IMR-90 (cell line): ENCODE measurements around the gene NTSR1. TPM values are rescaled to one million over a fixed set of nuclear protein-coding genes. Genes with fewer than 3 reads are reported as not detected.
A peak's percentile ranks its signal among the peaks of the same experiment; 100 is the strongest.

Source experiments
- ATAC-seq: fragments of 200-7000 bp; cut with Tn5 transposase; 2 replicates; pipeline ENCODE4 v1.9.1; 2020; ENCODE audit warnings: low read depth, mild to moderate bottlenecking, moderate library complexity
- BruUV-seq: library from RNA; stranded (reverse); fragments of 400-500 nt; replicated peaks from 2 replicates; lab custom pipeline; 2021; lab: Mats Ljungman, UMichigan
- CTCF ChIA-PET: fragments of 300-600 bp; formaldehyde crosslinking; extraction: SDS; loops from one replicate; lab custom pipeline; 2021; ENCODE audit warnings: antibody characterized with exemption; lab: Yijun Ruan, JAX
- POLR2A ChIA-PET: fragments of 300-600 bp; sonication (Branson Sonifier 250); formaldehyde crosslinking; loops from one replicate; lab custom pipeline; 2022; ENCODE audit warnings: antibody characterized with exemption; ENCODE audit not compliant: unreplicated experiment; lab: Charles Lee
- DNase-seq: peaks from one replicate; pipeline ENCODE4 v3.0.0; 2013
- H2AFZ ChIP-seq: replicated peaks from 2 replicates; pipeline ENCODE3; 2013; ENCODE audit warnings: low read length, mild to moderate bottlenecking; ENCODE audit not compliant: poor library complexity
- H2AK5ac ChIP-seq: 2 replicates; pipeline ENCODE4 v1.6.1; 2013; ENCODE audit warnings: low read depth, low read length, inconsistent platforms
- H2AK9ac ChIP-seq: replicated peaks from 2 replicates; pipeline ENCODE3; 2013; ENCODE audit warnings: mild to moderate bottlenecking, low read depth, low read length, moderate library complexity; ENCODE audit not compliant: poor library complexity
- H2BK120ac ChIP-seq: 2 replicates; pipeline ENCODE4 v1.6.1; 2013; ENCODE audit warnings: low read depth, low read length, inconsistent platforms
- H2BK15ac ChIP-seq: 3 replicates; pipeline ENCODE4 v1.6.1; 2013; ENCODE audit warnings: low read depth, low read length, inconsistent platforms
- H2BK20ac ChIP-seq: 2 replicates; pipeline ENCODE4 v1.6.1; 2013; ENCODE audit warnings: low read depth, mild to moderate bottlenecking, inconsistent platforms, low read length, moderate library complexity
- H2BK5ac ChIP-seq: 2 replicates; pipeline ENCODE4 v1.6.1; 2013; ENCODE audit warnings: mild to moderate bottlenecking, low read depth, low read length, inconsistent platforms; ENCODE audit not compliant: poor library complexity, severe bottlenecking
- H3K14ac ChIP-seq: replicated peaks from 2 replicates; pipeline ENCODE4 v1.6.1; 2013; ENCODE audit warnings: low read depth, low read length, inconsistent platforms
- H3K18ac ChIP-seq: 2 replicates; pipeline ENCODE4 v1.6.1; 2013; ENCODE audit warnings: low read depth, low read length, control low read depth
- H3K23ac ChIP-seq: 2 replicates; pipeline ENCODE4 v1.6.1; 2013; ENCODE audit warnings: low read depth, low read length, inconsistent platforms
- H3K27ac ChIP-seq: 2 replicates; pipeline ENCODE4 v1.5.1; 2013; ENCODE audit warnings: mild to moderate bottlenecking, control low read depth, low read length; ENCODE audit not compliant: insufficient read depth
- H3K27me3 ChIP-seq: 2 replicates; pipeline ENCODE4 v1.6.1; 2013; ENCODE audit warnings: low read length; ENCODE audit not compliant: control insufficient read depth, insufficient read depth
- H3K36me3 ChIP-seq: 2 replicates; pipeline ENCODE4 v1.6.1; 2013; ENCODE audit warnings: low read length, mixed read lengths; ENCODE audit not compliant: control insufficient read depth, insufficient read depth
- H3K4ac ChIP-seq: 2 replicates; pipeline ENCODE4 v1.6.1; 2013; ENCODE audit warnings: low read depth, low read length, inconsistent platforms
- H3K4me1 ChIP-seq: 2 replicates; pipeline ENCODE4 v1.6.1; 2013; ENCODE audit warnings: low read length, mixed read lengths; ENCODE audit not compliant: control insufficient read depth, insufficient read depth
- H3K4me2 ChIP-seq: 2 replicates; pipeline ENCODE4 v1.6.1; 2013; ENCODE audit warnings: low read depth, mild to moderate bottlenecking, control low read depth, low read length, moderate library complexity
- H3K4me3 ChIP-seq: 2 replicates; pipeline ENCODE4 v1.5.1; 2013; ENCODE audit warnings: low read depth, mild to moderate bottlenecking, control low read depth, low read length, moderate library complexity; ENCODE audit not compliant: insufficient read depth
- H3K56ac ChIP-seq: 2 replicates; pipeline ENCODE4 v1.6.1; 2013; ENCODE audit warnings: low read length, inconsistent platforms; ENCODE audit not compliant: insufficient read depth; ENCODE audit errors: extremely low read depth
- H3K79me1 ChIP-seq, 2 experiments: 2 replicates each; pipeline ENCODE4 v1.6.1; 2013; ENCODE audit warnings: low read length in 2 of 2, inconsistent platforms in 1 of 2, low read depth in 1 of 2
- H3K9ac ChIP-seq: 2 replicates; pipeline ENCODE4 v1.6.1; 2013; ENCODE audit warnings: low read depth, low read length, control low read depth
- H3K9me1 ChIP-seq: 2 replicates; pipeline ENCODE4 v1.6.1; 2013; ENCODE audit warnings: low read length, inconsistent platforms; ENCODE audit not compliant: insufficient read depth
- H3K9me3 ChIP-seq: 2 replicates; pipeline ENCODE4 v1.6.1; 2013; ENCODE audit warnings: low read length; ENCODE audit not compliant: control insufficient read depth, insufficient read depth
- H4K20me1 ChIP-seq: 2 replicates; pipeline ENCODE4 v1.6.1; 2013; ENCODE audit warnings: low read length, inconsistent platforms; ENCODE audit not compliant: insufficient read depth
- H4K5ac ChIP-seq: 2 replicates; pipeline ENCODE4 v1.6.1; 2013; ENCODE audit warnings: mild to moderate bottlenecking, low read depth, low read length, control low read depth
- H4K8ac ChIP-seq, 2 experiments: 2 replicates each; pipeline ENCODE4 v1.6.1; 2013; ENCODE audit warnings: low read depth in 2 of 2, low read length in 2 of 2, control low read depth in 1 of 2, inconsistent platforms in 1 of 2
- H4K91ac ChIP-seq: 2 replicates; pipeline ENCODE4 v1.6.1; 2013; ENCODE audit warnings: low read depth, low read length, inconsistent platforms; ENCODE audit not compliant: insufficient read depth
- BHLHE40 ChIP-seq: fragments of 150-350 bp; IDR thresholded peaks from 2 replicates; pipeline ENCODE4 v1.6.1; 2016; ENCODE audit warnings: mild to moderate bottlenecking, low read depth, low read length
- CEBPB ChIP-seq: IDR thresholded peaks from 2 replicates; pipeline ENCODE4 v1.6.1; 2012; ENCODE audit warnings: low read depth, low read length, improper control_type of control experiment
- CHD1 ChIP-seq: IDR thresholded peaks from 2 replicates; pipeline ENCODE4 v1.6.1; 2012; ENCODE audit warnings: low read depth, low read length, improper control_type of control experiment
- FOS ChIP-seq: fragments of 150-350 bp; IDR thresholded peaks from 2 replicates; pipeline ENCODE4 v1.6.1; 2016; ENCODE audit warnings: low read depth, low read length
- MAFK ChIP-seq: IDR thresholded peaks from 2 replicates; pipeline ENCODE4 v1.6.1; 2012; ENCODE audit warnings: low read depth, low read length, improper control_type of control experiment
- MAZ ChIP-seq: IDR thresholded peaks from 2 replicates; pipeline ENCODE4 v1.6.1; 2012; ENCODE audit warnings: low read depth, mild to moderate bottlenecking, low read length, improper control_type of control experiment, moderate library complexity, borderline replicate concordance
- MXI1 ChIP-seq: IDR thresholded peaks from 2 replicates; pipeline ENCODE4 v1.6.1; 2012; ENCODE audit warnings: low read depth, mild to moderate bottlenecking, low read length, moderate library complexity, borderline replicate concordance
- NFE2L2 ChIP-seq: fragments of 150-350 bp; IDR thresholded peaks from 2 replicates; pipeline ENCODE4 v1.6.1; 2016; ENCODE audit warnings: low read depth, mild to moderate bottlenecking, low read length
- POLR2A ChIP-seq: IDR thresholded peaks from 2 replicates; pipeline ENCODE4 v1.6.1; 2012; ENCODE audit warnings: mild to moderate bottlenecking, low read depth, low read length
- RAD21 ChIP-seq: IDR thresholded peaks from 2 replicates; pipeline ENCODE4 v1.6.1; 2012; ENCODE audit warnings: low read length, improper control_type of control experiment
- RCOR1 ChIP-seq: IDR thresholded peaks from 2 replicates; pipeline ENCODE4 v1.6.1; 2012; ENCODE audit warnings: mild to moderate bottlenecking, low read length, improper control_type of control experiment; ENCODE audit not compliant: insufficient replicate concordance
- RFX5 ChIP-seq: IDR thresholded peaks from 2 replicates; pipeline ENCODE4 v1.8.0; 2012; ENCODE audit warnings: low read depth, mild to moderate bottlenecking, low read length, moderate library complexity
- SMC3 ChIP-seq: fragments of 150-350 bp; IDR thresholded peaks from 2 replicates; pipeline ENCODE4 v1.6.1; 2016; ENCODE audit warnings: low read depth, mild to moderate bottlenecking, antibody characterized with exemption, low read length, moderate library complexity
- WGBS, 2 experiments: methylation state at CpG; one replicate each; pipeline versions ENCODE4 v1.1.5 to v1.1.7; 2013; ENCODE audit warnings: missing lambda C conversion rate in 2 of 2; ENCODE audit not compliant: insufficient read length in 1 of 2; ENCODE audit errors: extremely low coverage in 2 of 2; 5-methylcytosine and 5-hydroxymethylcytosine counted together
- dilution Hi-C: fragments of 300-500 bp; cut with HindIII; formaldehyde crosslinking; loops from one replicate; pipeline ENCODE4 v1.14.3; 2018; ENCODE audit warnings: low sequenced_read_pairs; ENCODE audit not compliant: unreplicated experiment
- in situ Hi-C: fragments of 300-500 bp; cut with MboI; formaldehyde crosslinking; loops from 3 replicates; pipeline ENCODE4 v1.14.3; 2019; ENCODE audit warnings: low sequenced_read_pairs, inconsistent platforms, mixed read lengths
- intact Hi-C: fragments of 100-400 bp; cut with micrococcal nuclease; formaldehyde crosslinking; loops from 2 replicates; pipeline ENCODE4 v1.10.0; 2022
- polyA plus RNA-seq, 3 experiments: library from polyadenylated mRNA; depleted of rRNA; stranded (reverse); fragments of >200 nt; gene quantifications; 2 replicates each; pipeline ENCODE4 v1.2.3, GENCODE V29; 2012; ENCODE audit warnings: low replicate concordance in 1 of 3
- total RNA-seq: library from RNA; depleted of rRNA; stranded (reverse); fragments of >200 nt; gene quantifications from 2 replicates; pipeline ENCODE4 v1.2.3, GENCODE V29; 2012
- TF ChIP-seq, protein P1 (sequence below): fragments of 150-350 bp; IDR thresholded peaks from 2 replicates; pipeline ENCODE4 v1.6.1; 2016; ENCODE audit warnings: low read depth, mild to moderate bottlenecking, low read length, moderate library complexity, borderline replicate concordance
- TF ChIP-seq, protein P2 (sequence below): fragments of 150-350 bp; IDR thresholded peaks from 2 replicates; pipeline ENCODE4 v1.6.1; 2017; ENCODE audit warnings: mild to moderate bottlenecking, antibody characterized with exemption, low read length, low read depth

Gene NTSR1
- total and polyA plus RNA-seq, 2 of the 4 experiments (the other 2 are of a cell fraction), result 0.54 to 1.8 TPM

DNA sequence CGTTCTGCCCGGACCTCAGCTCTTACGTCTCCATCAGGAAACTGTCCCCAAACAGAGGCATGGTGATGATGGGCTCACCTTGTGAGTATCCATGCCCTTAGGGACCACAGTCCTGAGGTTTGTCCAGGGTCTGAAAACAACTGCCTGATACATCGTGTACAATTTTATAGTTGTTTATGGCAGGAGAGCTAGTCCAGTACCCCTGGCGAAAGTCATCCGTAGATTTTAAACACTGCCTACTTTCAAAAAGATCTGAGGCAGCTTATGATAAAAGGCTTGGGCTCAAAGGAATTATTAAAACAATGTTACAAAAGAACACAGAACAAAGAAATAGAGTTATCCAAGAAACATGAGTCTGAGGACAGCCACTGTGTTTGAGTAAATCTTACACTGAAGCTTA is 14.0 kb downstream of the NTSR1 start:
- H2BK20ac ChIP-seq, result no peak overlapping the region
- TF ChIP-seq SMC3 (no peak), MAFK (no peak), BHLHE40 (no peak), POLR2A (no peak), CEBPB (no peak), NFE2L2 (no peak), RFX5 (no peak), RCOR1 (no peak), MXI1 (no peak), MAZ (no peak), RAD21 (no peak), FOS (no peak), CHD1 (no peak)
- TF ChIP-seq, protein P1, sequence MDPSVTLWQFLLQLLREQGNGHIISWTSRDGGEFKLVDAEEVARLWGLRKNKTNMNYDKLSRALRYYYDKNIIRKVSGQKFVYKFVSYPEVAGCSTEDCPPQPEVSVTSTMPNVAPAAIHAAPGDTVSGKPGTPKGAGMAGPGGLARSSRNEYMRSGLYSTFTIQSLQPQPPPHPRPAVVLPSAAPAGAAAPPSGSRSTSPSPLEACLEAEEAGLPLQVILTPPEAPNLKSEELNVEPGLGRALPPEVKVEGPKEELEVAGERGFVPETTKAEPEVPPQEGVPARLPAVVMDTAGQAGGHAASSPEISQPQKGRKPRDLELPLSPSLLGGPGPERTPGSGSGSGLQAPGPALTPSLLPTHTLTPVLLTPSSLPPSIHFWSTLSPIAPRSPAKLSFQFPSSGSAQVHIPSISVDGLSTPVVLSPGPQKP, result no peak
- TF ChIP-seq, protein P2, sequence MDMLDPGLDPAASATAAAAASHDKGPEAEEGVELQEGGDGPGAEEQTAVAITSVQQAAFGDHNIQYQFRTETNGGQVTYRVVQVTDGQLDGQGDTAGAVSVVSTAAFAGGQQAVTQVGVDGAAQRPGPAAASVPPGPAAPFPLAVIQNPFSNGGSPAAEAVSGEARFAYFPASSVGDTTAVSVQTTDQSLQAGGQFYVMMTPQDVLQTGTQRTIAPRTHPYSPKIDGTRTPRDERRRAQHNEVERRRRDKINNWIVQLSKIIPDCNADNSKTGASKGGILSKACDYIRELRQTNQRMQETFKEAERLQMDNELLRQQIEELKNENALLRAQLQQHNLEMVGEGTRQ, result no peak
- peaks cover 8% of the 10 kb centered on the region; the same call in 1 of the 2 replicates for H3K4me1 ChIP-seq
- H2BK120ac ChIP-seq, result no peak overlapping the region
- H2AK9ac ChIP-seq, result no peak overlapping the region
- no peak overlapping the region for H2AFZ ChIP-seq
- ChIA-PET POLR2A (no interaction called here), CTCF (no interaction called here)
- DNase-seq, result no peak
- no TSS peak for BruUV-seq
- H4K91ac ChIP-seq, result no peak overlapping the region
- no peak overlapping the region for H2BK5ac ChIP-seq
- no peak overlapping the region for H3K18ac ChIP-seq
- H3K23ac ChIP-seq, result no peak overlapping the region; the same call in 1 of the 2 replicates
- 0 out of 2 replicates have a peak overlapping the region, but pooled peaks have one; percentile 38 for H3K14ac ChIP-seq
- no peak overlapping the region for H3K56ac ChIP-seq
- no peak overlapping the region for H2BK15ac ChIP-seq
- H3K36me3 ChIP-seq, result no peaks in the 10 kb centered on the region
- 87% methylated on average over 3 of the region's 6 CpGs; no CpG with 5 or more reads in 1 of the 2 experiments for WGBS, 2 experiments
- ATAC-seq, result no peak
- peaks cover 10% of the 10 kb centered on the region; the same call in 1 of the 2 replicates for H3K27me3 ChIP-seq
- H3K4me2 ChIP-seq, result no peak overlapping the region
- H4K5ac ChIP-seq, result no peak overlapping the region
- intact Hi-C loops (no loop called here), in situ Hi-C loops (no loop called here), dilution Hi-C loops (no loop called here)
- no peak overlapping the region for H3K9ac ChIP-seq
- H4K20me1 ChIP-seq, result 0 out of 2 replicates have a peak, but pooled peaks cover 2% of the 10 kb centered on the region
- peaks cover 0 to 6% of the 10 kb centered on the region in 2 experiments; a peak in 1 of 4 replicates for H3K79me1 ChIP-seq
- H3K4me3 ChIP-seq, result no peak overlapping the region
- H3K4ac ChIP-seq, result no peak overlapping the region
- no peak overlapping the region for H3K27ac ChIP-seq
- H3K9me3 ChIP-seq, result peaks cover 4% of the 10 kb centered on the region; the same call in 1 of the 2 replicates
- H2AK5ac ChIP-seq, result no peak overlapping the region
- no peak overlapping the region for H4K8ac ChIP-seq
- H3K9me1 ChIP-seq, result no peaks in the 10 kb centered on the region
